NCI-H2081 treated with DMSO at 0.1 percent for 48 hours (cell line): ENCODE data around the gene LCN9.
"Not testable (repeated sequence)": the region's sequence is repeated elsewhere in the genome, so short reads cannot be mapped to it uniquely, and the experiment has no call there.

Experiments used
- DNase-seq: peaks from one replicate; lab custom pipeline; 2025; lab: John Stamatoyannopoulos, UW

Gene LCN9, protein sequence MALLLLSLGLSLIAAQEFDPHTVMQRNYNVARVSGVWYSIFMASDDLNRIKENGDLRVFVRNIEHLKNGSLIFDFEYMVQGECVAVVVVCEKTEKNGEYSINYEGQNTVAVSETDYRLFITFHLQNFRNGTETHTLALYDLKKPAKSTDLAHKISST

DNA sequence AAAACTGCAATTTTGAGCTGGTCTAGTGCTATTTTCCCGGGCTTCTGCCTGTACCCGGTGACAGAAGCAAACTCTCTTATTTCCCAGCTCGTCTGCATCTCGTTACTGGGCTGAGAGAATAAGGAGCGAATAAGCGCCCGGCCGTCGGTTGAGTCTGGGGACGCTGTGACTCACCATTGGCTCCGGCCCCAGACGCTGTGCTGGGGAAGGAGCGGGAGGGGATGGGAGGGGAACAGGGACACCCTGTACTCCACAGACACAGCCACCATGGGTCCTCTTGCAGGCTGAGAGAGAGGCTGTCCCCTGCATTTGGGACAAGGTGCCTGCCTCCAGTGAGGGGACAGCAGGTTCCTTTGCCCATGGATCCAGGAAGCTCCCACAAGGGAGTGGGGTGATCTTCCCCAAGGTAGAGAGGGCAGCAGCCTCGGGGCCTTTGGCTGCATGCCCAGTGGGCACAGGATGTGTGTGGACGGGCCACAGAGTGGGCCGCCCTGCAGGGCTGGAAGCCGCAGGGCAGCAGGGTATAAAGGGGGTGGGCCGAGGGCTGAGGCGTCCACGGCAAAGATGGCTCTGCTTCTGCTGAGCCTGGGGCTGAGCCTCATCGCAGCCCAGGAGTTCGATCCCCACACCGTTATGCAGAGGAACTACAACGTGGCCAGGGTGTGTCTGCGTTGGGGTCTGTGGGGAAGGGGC is at the start of gene LCN9:
Gene LCN9 (plus strand): TSS at position 552 of the 693 bp plus-strand sequence. CDS start 13 bp downstream, at position 565.
- DNase-seq, result no peak

DNA sequence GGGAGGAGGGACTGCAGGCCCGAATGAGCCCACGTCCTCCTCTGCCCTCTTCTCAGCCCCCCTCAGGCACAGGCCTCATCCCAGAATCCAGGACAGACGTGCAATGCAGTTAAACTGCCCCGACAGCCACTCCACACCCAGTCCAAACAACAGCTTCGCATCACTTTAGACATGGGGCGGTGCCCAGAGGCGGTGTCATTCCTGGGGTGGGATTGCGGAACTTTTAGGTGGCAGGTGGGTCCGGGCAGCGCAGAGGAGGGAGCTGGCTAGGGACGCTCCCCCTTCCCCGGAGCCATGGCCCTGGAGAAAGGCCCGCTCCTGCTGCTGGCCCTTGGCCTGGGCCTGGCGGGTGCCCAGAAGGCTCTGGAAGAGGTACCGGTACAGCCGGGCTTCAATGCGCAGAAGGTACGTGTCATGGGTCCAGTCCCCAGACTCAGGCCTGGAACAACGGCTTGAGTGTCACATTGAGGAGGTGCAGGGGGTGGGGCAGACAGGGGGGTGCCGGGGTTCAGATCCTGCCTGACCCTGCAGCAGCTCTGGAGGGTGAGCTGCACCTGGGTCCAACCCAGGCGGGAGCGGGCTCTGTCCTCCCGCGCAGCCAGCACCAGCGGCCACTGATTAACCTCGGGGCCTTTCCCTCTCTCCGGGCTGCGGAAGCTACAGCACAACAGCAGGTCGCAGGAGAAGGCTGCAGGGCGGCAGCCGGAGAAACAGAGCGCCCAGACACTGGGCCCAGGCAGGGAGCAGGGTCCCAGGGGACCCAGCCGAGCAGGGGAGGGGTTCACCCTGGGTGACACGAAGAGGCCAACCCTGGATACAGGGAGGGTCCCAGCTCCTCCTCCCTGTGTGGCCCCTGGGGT is 48.9 kb upstream of the LCN9 start:
- no peak for DNase-seq

DNA sequence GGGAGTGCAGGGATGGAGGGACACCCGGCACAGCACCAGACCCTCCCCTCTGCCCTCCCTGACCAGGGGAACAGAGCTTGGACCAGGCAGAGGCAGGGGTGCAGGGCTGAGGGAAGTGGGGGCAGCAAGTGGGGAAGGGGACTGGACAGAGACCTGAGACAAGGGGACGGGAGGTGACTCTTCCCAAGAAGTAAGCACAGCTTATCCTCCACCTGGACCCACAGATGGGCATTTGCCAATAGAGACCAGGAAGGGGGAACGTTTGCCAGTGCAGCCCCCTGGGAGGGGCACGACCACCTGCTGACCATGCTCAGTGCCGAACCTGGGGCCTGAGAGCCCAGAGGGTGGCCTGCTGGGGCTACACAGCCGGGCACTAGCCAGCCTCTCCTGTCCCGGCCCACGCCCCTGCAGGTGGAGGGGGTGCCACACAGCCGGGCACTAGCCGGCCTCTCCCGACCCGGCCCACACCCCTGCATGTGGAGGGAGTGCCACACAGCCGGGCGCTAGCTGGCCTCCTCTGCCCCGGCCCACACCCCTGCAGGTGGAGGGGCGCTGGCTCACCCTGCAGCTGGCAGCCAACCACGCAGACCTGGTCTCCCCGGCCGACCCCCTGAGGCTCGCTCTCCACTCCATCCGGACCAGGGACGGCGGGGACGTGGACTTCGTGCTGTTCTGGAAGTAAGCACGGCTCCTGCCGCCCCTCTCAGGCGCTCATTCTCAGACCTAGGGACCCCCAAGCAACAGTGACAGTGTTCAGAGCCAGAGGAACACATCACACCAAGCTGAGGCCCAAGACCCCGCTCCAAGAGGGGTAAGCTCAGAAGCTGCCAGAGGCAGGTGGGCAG is 48.1 kb upstream of the LCN9 start:
- no peak for DNase-seq

DNA sequence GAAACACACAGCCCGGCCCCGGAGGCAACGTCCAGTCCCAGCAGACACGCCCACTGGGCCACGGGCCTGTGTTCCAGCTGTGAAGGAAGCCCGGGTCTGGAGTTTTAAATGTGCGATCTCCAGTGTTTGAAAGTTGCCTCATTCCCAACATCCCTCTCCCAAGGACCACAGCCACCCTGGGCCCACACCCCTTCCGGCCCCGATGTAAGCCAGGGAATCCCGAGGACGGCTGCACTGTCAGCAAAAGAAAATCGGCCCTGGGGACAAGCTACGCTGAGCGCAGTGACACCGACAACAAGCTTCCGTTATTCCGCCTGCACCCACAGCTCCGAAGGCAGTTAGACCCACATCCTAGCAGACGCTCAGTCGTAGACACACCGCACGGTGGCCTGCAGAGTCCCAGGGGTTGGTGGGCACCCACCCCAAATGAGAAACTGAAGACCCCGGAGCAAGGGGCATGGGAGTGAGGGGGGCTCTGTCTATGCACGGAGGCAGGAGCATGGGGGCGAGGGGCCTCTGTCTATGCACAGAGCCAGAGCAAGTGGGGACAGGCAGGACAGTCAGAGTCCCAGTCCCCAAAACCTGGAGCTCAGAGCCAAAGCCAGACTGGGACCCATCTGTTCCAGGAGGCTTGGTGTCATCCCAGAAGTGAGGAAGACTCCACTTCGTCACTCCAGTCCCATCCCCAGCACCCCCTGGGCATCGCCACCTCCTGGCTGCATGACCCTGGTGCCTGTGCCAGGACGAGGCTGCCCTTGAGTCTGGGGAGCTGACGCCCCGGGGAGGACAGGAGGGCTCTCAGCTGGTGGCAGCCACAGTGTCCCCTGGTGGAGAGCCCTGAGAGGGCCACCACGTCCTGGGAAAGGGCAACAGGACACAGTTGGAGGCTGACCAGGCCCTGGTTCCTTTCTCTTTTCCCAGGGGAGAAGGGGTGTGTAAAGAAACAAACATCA is 47.2 kb upstream of the LCN9 start:
- no peak for DNase-seq

DNA sequence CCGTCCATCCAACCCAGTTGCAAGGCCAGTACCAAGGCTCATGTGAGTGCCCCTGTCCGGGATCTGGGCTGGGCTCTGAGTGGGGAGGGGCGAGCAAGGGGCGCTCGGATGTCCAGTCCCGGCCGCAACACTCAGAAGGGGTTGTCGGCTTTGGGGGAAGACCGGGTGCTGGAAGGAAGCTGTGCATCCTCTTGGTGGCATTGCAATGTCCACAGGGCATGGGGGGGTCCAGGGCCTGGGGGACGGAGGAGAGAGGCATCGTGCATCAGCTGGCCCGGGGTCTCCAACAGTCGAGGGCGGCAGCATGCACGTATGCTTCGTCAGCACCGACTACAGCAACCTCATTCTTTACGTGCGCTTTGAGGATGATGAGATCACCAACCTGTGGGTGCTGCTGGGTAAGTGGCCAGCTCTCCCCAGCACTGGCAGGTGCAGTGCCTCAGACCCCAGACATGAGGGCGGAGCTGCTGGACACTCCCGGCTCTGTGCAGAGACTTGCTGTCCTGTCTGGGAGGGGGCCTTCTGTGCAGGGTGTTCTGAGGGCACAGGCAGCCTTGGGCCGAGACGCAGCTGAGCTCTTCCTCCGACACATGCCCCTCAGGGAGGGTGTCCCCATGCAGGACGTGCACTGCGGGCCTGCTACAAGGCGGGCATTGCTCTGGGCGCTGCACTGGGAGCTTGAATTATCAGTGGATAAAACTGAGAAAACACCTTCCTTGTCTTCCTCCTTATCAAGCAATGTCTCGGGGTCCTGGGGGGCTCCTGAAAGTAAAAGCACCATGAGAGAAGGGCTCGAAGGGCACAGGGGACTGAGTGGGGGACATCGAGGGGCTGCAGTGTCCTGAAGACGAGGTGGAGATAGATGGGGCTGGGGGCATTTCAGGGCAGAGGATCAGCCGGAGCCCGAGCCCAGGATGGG is 46.2 kb upstream of the LCN9 start:
- DNase-seq, result no peak

DNA sequence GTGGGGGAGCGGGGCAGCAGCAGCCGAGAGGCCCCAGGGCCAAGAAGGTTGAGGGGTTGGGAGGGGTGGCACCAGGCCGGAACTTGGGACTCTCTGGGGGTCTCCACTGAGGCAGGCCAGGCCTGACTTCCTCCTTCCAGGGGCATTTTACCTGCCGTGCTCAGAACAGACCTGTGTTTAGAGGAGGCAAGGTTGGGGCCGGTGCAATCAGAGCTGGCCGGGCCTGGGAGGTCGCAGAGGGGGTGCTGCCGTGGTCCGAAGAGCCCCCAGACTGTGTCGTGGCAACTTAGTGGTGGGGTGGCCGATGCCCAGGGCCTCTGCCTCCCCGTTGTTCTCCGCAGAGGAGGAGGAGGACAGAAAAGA is 45.6 kb upstream of the LCN9 start:
- DNase-seq, result no peak

DNA sequence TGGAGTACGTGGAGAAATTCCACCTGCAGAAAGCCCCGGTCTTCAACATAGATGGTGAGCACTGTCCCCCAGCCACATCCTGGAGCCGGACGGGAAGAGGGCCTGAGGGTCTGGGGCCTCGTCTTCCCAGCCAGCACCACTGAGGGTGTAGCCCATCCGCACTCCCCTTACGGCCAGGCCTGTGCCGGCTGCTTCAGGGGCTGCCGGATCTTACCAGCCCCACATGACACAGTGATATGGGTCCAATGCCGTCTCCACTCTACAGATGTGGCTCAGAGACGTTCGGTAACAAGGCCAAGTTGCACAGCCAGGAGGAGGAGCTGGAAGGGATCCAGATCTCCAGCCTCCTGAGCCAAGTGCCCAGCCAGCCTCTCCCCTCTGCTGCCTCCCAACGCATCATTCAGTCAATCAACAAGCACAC is 45.1 kb upstream of the LCN9 start:
- DNase-seq, result no peak

DNA sequence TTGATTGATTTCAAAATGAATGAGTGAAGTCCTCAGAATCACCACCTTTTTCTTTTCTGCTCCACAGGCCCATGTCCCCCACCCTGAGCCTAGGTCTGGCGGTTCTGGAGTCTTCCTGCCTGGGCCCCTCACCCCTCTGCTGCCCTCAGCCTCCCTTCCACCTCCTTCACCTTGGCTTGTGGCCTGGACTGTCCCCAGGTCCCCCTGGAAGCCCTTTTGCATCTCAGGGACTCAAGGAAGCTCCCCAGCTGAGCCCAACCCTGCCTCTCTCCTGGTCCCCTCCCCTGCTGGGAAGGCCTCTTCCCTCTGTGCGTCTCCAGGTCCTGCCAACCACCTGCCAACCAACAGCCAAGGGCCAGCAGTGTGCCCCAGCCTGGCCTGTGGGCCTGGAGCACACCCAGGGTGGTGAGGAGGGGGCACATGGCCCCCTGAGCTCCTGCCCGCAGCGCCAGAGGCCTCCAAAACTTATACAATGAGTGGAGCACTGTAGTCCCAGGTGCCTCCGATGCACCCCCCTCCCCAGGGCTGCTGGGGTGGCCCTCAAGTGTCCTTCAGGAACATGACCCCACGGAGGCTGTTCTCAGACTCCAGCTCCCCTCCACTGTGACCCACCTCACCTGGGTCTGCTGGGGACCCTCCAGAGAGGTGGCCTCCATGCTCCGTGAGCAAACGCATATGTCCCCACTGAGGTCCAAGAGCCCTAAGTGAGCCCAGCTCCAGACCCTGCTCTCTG is 44.1 kb upstream of the LCN9 start:
- DNase-seq, result no peak

DNA sequence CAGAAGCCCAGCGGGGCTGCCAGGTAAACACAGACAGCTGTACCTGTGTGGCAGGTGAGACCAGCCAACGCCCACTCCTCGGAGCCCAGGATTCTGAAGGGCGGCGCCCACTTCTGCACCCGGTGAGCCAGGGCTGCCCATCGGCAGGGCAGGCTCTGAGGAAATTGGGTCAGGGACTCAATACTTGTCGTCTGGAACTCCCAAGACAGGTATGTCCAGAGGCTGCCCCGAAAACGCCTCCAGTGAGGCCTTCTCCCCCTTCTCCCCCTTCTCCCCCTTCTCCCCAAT is 43.6 kb upstream of the LCN9 start:
- no peak for DNase-seq

DNA sequence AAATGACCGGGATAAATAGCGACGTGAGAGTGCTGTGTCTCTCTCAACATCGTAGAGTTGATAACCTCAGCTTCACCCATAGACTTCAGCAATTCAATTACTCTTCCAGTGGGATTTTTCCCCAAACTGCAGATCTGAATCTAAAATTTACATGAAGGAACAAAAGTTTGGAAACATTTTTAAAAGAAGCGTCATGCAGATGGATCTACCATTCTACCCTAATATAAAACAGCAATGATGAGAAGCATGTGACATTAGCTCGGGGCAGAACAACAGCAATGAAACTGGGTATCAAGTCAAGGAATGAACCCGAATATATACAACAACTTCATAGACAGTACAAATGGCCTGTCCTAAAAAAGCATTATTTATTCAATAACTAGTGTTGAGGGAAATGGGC is 42.6 kb upstream of the LCN9 start:
- no peak for DNase-seq

DNA sequence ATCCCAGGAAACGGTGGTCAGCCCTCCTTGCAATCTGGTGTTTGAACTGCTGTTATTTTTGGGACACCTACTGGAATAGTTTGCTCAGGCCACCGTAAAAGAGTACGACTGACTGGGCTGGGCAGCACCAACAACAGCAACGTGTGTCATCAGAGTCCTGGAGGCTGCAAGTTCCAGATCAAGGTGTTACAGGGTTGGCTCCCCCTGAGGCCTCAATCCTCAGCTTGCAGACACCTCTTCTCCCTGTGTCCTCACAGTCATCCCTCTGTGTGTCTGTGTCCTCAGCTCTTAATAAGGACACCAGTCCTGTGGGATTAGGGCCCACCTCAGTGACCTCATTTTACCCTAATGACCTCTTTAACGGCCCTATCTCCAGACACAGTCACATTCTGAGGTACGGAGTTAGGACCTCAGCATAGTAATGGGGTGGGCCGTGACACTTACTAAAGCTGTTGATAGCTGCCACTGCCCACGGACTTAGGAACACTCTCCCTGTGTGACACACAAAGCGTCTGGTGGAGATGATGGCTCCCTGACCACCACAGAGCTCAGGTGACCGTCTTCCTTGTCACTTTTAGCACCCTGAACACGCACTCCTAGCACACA is 40.6 kb upstream of the LCN9 start:
- no peak for DNase-seq

DNA sequence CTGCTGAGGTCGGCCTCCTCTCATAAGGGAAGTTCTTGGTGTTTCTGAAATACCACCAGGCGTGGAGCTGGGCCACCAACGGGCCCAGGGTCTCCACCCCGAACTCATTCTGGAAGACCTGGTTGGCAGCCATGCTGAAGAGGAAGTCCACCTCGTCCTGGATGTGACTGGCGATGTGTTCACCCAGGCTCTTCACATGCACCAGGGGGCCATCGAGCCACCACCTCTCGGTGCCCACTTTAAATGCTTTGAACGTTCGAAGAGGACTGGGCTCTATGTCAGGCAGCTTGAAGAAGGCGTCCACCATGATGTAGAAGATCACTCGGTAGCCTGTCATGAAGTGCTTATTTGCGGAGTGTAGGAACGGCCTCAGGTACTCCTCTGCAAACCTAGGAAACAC is 38.8 kb upstream of the LCN9 start:
- no peak for DNase-seq

DNA sequence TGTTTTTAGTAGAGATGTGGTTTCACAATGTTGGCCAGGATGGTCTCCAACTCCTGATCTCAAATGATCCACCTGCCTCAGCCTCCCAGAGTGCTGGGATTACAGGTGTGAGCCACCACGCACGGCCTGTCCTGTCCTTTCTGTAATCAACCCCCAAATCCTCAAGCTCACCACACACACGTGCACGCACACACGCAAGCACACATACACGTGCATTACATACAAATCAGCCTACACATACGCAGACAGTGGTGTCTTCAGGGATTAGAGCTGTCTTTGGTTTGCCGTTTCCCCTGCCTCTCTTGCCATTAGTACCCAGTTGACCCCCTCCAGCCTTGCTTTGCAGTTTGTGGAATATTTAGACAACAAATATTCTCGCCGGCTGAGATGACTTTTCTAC is 30.3 kb upstream of the LCN9 start:
- DNase-seq, result no peak

DNA sequence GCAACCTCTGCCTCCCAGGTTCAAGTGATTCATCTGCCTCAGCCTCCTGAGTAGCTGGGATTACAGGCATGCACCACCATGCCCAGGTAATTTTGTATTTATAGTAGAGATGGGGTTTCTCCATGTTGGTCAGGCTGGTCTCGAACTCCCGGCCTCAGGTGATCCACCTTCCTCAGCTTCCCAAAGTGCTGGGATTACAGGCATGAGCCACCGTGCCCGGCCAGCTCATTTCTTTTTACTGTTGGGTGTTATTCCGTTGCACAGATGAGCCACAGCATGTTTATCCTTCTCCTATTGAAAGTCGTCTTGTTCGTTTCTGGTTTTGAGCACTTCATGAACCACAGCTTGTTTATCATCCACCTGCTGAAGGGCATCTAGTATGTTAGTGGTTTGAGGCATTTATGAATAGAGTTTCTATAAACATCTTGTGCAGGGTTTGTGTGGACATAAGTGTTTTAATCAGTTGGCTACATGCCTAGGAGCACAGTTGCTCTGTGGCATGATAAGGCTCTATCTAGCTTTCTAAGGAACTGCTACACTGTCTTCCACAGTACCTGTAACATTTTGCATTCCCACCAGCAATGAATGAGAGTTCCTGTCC is 26.1 kb upstream of the LCN9 start:
- DNase-seq, result not testable (repeated sequence)

DNA sequence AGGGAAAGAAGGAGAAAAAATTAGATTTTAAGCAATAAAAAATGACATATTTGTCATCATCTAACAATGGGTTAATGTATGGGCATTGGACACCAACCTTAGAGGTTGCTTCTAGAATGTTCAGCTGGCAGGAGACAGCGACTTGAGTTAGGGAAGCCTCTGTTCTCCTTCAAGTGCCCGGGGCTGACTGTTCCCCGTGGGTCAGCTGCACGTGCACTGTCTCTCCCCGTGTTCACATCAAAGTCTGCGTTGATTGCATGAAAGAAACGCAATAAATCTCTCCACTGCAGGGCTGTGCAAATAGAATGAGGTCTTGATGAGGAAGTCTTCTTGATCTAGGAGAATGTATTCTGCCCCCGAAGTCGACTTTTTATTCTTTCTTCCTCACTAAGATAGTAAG is 23.9 kb upstream of the LCN9 start, which contains the start of gene GLT6D1:
Gene GLT6D1 (minus strand): TSS at position 345 of the 400 bp plus-strand sequence. CDS start 353 bp downstream, outside the sequence.
- DNase-seq, result no peak

DNA sequence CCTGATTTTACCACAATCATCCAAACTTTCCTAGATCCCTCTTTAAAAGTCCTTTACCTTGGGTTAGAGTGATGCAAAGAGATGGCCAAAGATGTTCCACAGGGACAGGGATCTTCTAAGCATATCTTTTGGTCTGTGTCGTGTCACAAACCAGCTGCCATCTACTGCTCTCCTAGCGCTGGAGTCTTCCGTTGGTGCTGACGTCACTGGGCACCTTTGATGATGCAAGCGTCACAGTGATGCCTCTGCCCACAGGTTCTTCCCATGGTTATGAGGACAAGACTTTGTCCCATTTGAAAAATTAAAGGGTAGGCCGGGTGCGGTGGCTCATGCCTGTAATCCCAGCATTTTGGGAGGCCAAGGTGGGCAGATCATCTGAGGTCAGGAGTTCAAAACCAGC is 22.1 kb upstream of the LCN9 start:
- no peak for DNase-seq

DNA sequence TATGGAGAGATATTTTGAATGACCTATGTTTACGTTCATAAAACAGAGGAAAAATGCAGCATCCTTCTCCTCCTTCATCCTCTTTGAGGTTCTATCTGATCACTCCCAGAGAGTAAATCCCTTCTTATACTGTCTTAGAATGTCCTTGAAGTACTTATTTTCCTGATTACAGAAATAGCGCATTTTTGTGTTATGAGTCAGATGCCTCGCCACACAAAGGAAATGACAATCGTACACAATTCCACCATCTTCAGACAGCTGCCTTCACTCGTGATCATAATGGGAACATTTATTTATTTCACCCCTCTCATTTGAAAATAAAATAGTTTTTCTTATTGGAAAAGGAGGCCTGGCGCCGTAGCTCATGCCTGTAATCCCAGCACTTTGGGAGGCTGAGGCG is 21.4 kb upstream of the LCN9 start:
- DNase-seq, result no peak

DNA sequence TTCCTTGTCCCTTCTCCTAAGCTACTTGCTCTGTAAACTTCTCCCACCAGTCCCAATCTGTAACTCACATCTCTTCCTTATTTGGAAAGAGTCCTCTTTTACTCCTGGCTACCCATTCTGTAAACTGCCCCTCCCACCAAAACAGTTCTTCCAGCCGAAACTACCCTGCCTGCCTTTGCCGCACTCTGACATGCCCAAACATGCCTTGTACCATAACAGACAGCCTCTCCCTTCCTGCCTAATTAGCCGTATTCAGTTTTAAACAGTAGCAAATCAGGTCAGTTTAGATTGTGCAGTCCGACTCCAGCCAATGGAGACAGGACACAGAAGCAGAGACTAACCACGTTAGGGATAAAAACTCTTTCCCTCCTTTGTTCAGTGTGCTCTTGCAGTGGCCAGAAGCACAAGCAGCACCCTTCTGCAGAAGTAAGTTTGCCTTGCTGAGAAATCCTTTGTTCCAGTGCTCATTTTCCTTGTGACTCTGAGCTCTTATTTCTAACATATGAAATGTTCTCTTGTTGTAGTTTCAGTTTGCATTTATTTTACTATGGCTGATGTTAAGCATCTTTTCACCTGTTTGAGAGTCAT is 18.4 kb upstream of the LCN9 start:
- DNase-seq, result no peak
